Measurements from ENCODE around the gene CD5L. TPM values are rescaled to one million over a fixed set of nuclear protein-coding genes. Genes with fewer than 3 reads are reported as not detected.

CD5L gene
- total and polyA plus RNA-seq, 9 donors, result 0.06 to 0.12 (median 0.07) TPM; not detected in 6

GRCh38 chr1:157819896-157820295 is 21.7 kb downstream of the CD5L start, which contains the start of gene FCRL1:
Gene FCRL1, minus strand, starts transcription at chr1:157820120. Its CDS starts 83 bp downstream, at chr1:157820037.
- DNase-seq, result peak; percentile 11
- Histone ChIP-seq H3K9me3 (replicated peaks; ENCODE audit: control insufficient read depth, low read depth, low read length) (no peaks in the 10 kb centered on the region), H3K4me3 (ENCODE audit: low read length) (no peak within 1 kb of the TSS), H3K27me3 (ENCODE audit: control insufficient read depth, insufficient read depth, low read length) (no peaks in the 10 kb centered on the region), H3K27ac (ENCODE audit: low read length) (no peak within 1 kb of the TSS), H3K36me3 (ENCODE audit: control insufficient read depth, insufficient read depth, low read length) (no peaks in the 10 kb centered on the region), H3K4me1 (ENCODE audit: control insufficient read depth, insufficient read depth, low read length) (no peaks in the 10 kb centered on the region)
- 20% methylated on average over 1 of the region's 3 CpGs for WGBS (ENCODE audit: insufficient coverage)

- no peak overlapping the region for H3K4me3 ChIP-seq (ENCODE audit: low read length)
- H3K27ac ChIP-seq (ENCODE audit: low read length), result no peak overlapping the region
- H3K27me3 ChIP-seq (ENCODE audit: control insufficient read depth, insufficient read depth, low read length), result no peaks in the 10 kb centered on the region
- no peak for DNase-seq
- H3K9me3 ChIP-seq (replicated peaks; ENCODE audit: control insufficient read depth, low read depth, low read length), result no peaks in the 10 kb centered on the region
- no peaks in the 10 kb centered on the region for H3K4me1 ChIP-seq (ENCODE audit: control insufficient read depth, insufficient read depth, low read length)
- WGBS (ENCODE audit: insufficient coverage), result 61% methylated on average over 2 of the region's 2 CpGs
- no peaks in the 10 kb centered on the region for H3K36me3 ChIP-seq (ENCODE audit: control insufficient read depth, insufficient read depth, low read length)
These were observed 22.4 kb downstream of the CD5L start for GRCh38 chr1:157819215-157819614.

GRCh38 chr1:157813269-157813668 is 28.3 kb downstream of the CD5L start:
- Histone ChIP-seq H3K4me3 (ENCODE audit: low read length) (no peak overlapping the region), H3K4me1 (ENCODE audit: control insufficient read depth, insufficient read depth, low read length) (no peaks in the 10 kb centered on the region), H3K27ac (ENCODE audit: low read length) (no peak overlapping the region), H3K36me3 (ENCODE audit: control insufficient read depth, insufficient read depth, low read length) (no peaks in the 10 kb centered on the region), H3K27me3 (ENCODE audit: control insufficient read depth, insufficient read depth, low read length) (no peaks in the 10 kb centered on the region), H3K9me3 (replicated peaks; ENCODE audit: control insufficient read depth, low read depth, low read length) (peaks cover 8% of the 10 kb centered on the region)
- no peak for DNase-seq
- no CpG with 5 or more reads among the region's 1 CpG for WGBS (ENCODE audit: insufficient coverage)

- DNase-seq, result no peak
- no peaks in the 10 kb centered on the region for H3K9me3 ChIP-seq (replicated peaks; ENCODE audit: control insufficient read depth, low read depth, low read length)
- WGBS (ENCODE audit: insufficient coverage), result 50% methylated on average over 2 of the region's 6 CpGs
- H3K4me3 ChIP-seq (ENCODE audit: low read length), result no peak overlapping the region
- H3K27ac ChIP-seq (ENCODE audit: low read length), result no peak overlapping the region
- no peaks in the 10 kb centered on the region for H3K36me3 ChIP-seq (ENCODE audit: control insufficient read depth, insufficient read depth, low read length)
- H3K4me1 ChIP-seq (ENCODE audit: control insufficient read depth, insufficient read depth, low read length), result no peaks in the 10 kb centered on the region
- no peaks in the 10 kb centered on the region for H3K27me3 ChIP-seq (ENCODE audit: control insufficient read depth, insufficient read depth, low read length)
These were observed 35.0 kb downstream of the CD5L start for GRCh38 chr1:157806431-157807149.

- no peaks in the 10 kb centered on the region for H3K9me3 ChIP-seq (replicated peaks; ENCODE audit: control insufficient read depth, low read depth, low read length)
- peak; percentile 7 for DNase-seq
- no peaks in the 10 kb centered on the region for H3K4me1 ChIP-seq (ENCODE audit: control insufficient read depth, insufficient read depth, low read length)
- no peak overlapping the region for H3K4me3 ChIP-seq (ENCODE audit: low read length)
- 78% methylated on average over 4 of the region's 7 CpGs for WGBS (ENCODE audit: insufficient coverage)
- H3K27me3 ChIP-seq (ENCODE audit: control insufficient read depth, insufficient read depth, low read length), result no peaks in the 10 kb centered on the region
- no peaks in the 10 kb centered on the region for H3K36me3 ChIP-seq (ENCODE audit: control insufficient read depth, insufficient read depth, low read length)
- no peak overlapping the region for H3K27ac ChIP-seq (ENCODE audit: low read length)
These were observed 37.8 kb downstream of the CD5L start for GRCh38 chr1:157803851-157804250.

GRCh38 chr1:157799996-157800395 is 41.6 kb downstream of the CD5L start:
- H3K27me3 ChIP-seq (ENCODE audit: control insufficient read depth, insufficient read depth, low read length), result no peaks in the 10 kb centered on the region
- 80% methylated on average over 1 of the region's 1 CpG for WGBS (ENCODE audit: insufficient coverage)
- H3K4me3 ChIP-seq (ENCODE audit: low read length), result no peak overlapping the region
- H3K36me3 ChIP-seq (ENCODE audit: control insufficient read depth, insufficient read depth, low read length), result no peaks in the 10 kb centered on the region
- no peaks in the 10 kb centered on the region for H3K9me3 ChIP-seq (replicated peaks; ENCODE audit: control insufficient read depth, low read depth, low read length)
- H3K4me1 ChIP-seq (ENCODE audit: control insufficient read depth, insufficient read depth, low read length), result no peaks in the 10 kb centered on the region
- no peak for DNase-seq
- no peak overlapping the region for H3K27ac ChIP-seq (ENCODE audit: low read length)

GRCh38 chr1:157798211-157798610 is 43.4 kb downstream of the CD5L start:
- Histone ChIP-seq H3K27ac (ENCODE audit: low read length) (no peak overlapping the region), H3K4me1 (ENCODE audit: control insufficient read depth, insufficient read depth, low read length) (no peaks in the 10 kb centered on the region), H3K4me3 (ENCODE audit: low read length) (no peak overlapping the region), H3K27me3 (ENCODE audit: control insufficient read depth, insufficient read depth, low read length) (no peaks in the 10 kb centered on the region), H3K9me3 (replicated peaks; ENCODE audit: control insufficient read depth, low read depth, low read length) (no peaks in the 10 kb centered on the region), H3K36me3 (ENCODE audit: control insufficient read depth, insufficient read depth, low read length) (no peaks in the 10 kb centered on the region)
- no peak for DNase-seq
- 67% methylated on average over 1 of the region's 5 CpGs for WGBS (ENCODE audit: insufficient coverage)

GRCh38 chr1:157785248-157785647 is 56.4 kb downstream of the CD5L start:
- H3K4me1 ChIP-seq (ENCODE audit: control insufficient read depth, insufficient read depth, low read length), result no peaks in the 10 kb centered on the region
- H3K9me3 ChIP-seq (replicated peaks; ENCODE audit: control insufficient read depth, low read depth, low read length), result no peaks in the 10 kb centered on the region
- no peaks in the 10 kb centered on the region for H3K36me3 ChIP-seq (ENCODE audit: control insufficient read depth, insufficient read depth, low read length)
- WGBS (ENCODE audit: insufficient coverage), result no CpG with 5 or more reads among the region's 1 CpG
- H3K27ac ChIP-seq (ENCODE audit: low read length), result no peak overlapping the region
- no peaks in the 10 kb centered on the region for H3K27me3 ChIP-seq (ENCODE audit: control insufficient read depth, insufficient read depth, low read length)
- no peak overlapping the region for H3K4me3 ChIP-seq (ENCODE audit: low read length)
- DNase-seq, result peak; percentile 19

GRCh38 chr1:157784801-157785200 is 56.8 kb downstream of the CD5L start:
- Histone ChIP-seq H3K27ac (ENCODE audit: low read length) (no peak overlapping the region), H3K9me3 (replicated peaks; ENCODE audit: control insufficient read depth, low read depth, low read length) (no peaks in the 10 kb centered on the region), H3K27me3 (ENCODE audit: control insufficient read depth, insufficient read depth, low read length) (no peaks in the 10 kb centered on the region), H3K4me3 (ENCODE audit: low read length) (no peak overlapping the region), H3K4me1 (ENCODE audit: control insufficient read depth, insufficient read depth, low read length) (no peaks in the 10 kb centered on the region), H3K36me3 (ENCODE audit: control insufficient read depth, insufficient read depth, low read length) (no peaks in the 10 kb centered on the region)
- DNase-seq, result no peak
- WGBS (ENCODE audit: insufficient coverage), result 90% methylated on average over 1 of the region's 3 CpGs

- peak; percentile 12 for DNase-seq
- Histone ChIP-seq H3K36me3 (ENCODE audit: control insufficient read depth, insufficient read depth, low read length) (no peaks in the 10 kb centered on the region), H3K9me3 (replicated peaks; ENCODE audit: control insufficient read depth, low read depth, low read length) (no peaks in the 10 kb centered on the region), H3K4me1 (ENCODE audit: control insufficient read depth, insufficient read depth, low read length) (no peaks in the 10 kb centered on the region), H3K27ac (ENCODE audit: low read length) (no peak overlapping the region), H3K4me3 (ENCODE audit: low read length) (no peak overlapping the region), H3K27me3 (ENCODE audit: control insufficient read depth, insufficient read depth, low read length) (no peaks in the 10 kb centered on the region)
- WGBS (ENCODE audit: insufficient coverage), result 92% methylated on average over 1 of the region's 1 CpG
These were observed 58.7 kb downstream of the CD5L start for GRCh38 chr1:157782931-157783330.

- WGBS (ENCODE audit: insufficient coverage), result 22% methylated on average over 1 of the region's 2 CpGs
- H3K27ac ChIP-seq (ENCODE audit: low read length), result no peak overlapping the region
These were observed 60.6 kb downstream of the CD5L start for GRCh38 chr1:157781048-157781447.

More at GRCh38 chr1:157781048-157781447, 60.6 kb downstream of the CD5L start:
- Histone ChIP-seq H3K4me3 (ENCODE audit: low read length) (no peak overlapping the region), H3K4me1 (ENCODE audit: control insufficient read depth, insufficient read depth, low read length) (no peaks in the 10 kb centered on the region), H3K36me3 (ENCODE audit: control insufficient read depth, insufficient read depth, low read length) (no peaks in the 10 kb centered on the region), H3K27me3 (ENCODE audit: control insufficient read depth, insufficient read depth, low read length) (no peaks in the 10 kb centered on the region), H3K9me3 (replicated peaks; ENCODE audit: control insufficient read depth, low read depth, low read length) (no peaks in the 10 kb centered on the region)
- peak; percentile 8 for DNase-seq

Data from muscle of leg (tissue), 11 donors.